MCF 10A (cell line): ENCODE data around the gene RAB3B. TPM values are rescaled to one million over a fixed set of nuclear protein-coding genes. Genes with fewer than 3 reads are reported as not detected.

ENCODE experiments used
- BruUV-seq: library from RNA; stranded (reverse); fragments of 400-500 nt; replicated peaks from 2 replicates; lab custom pipeline; 2021; lab: Mats Ljungman, UMichigan
- CTCF ChIA-PET: fragments of 300-600 bp; sonication (Branson Sonifier 250); formaldehyde crosslinking; extraction: SDS; loops from one replicate; lab custom pipeline; 2021; ENCODE audit warnings: antibody characterized with exemption, inconsistent platforms; lab: Yijun Ruan, JAX
- POLR2A ChIA-PET: fragments of 300-600, 350-650 bp; sonication (Branson Sonifier 250); formaldehyde crosslinking; extraction: SDS; loops from one replicate; lab custom pipeline; 2020; ENCODE audit warnings: antibody characterized with exemption, inconsistent platforms; lab: Yijun Ruan, JAX
- DNase-seq: peaks from one replicate; pipeline ENCODE4 v3.0.0-alpha.2; 2018; ENCODE audit not compliant: unreplicated experiment
- H3K27ac Mint-ChIP-seq: one replicate; pipeline ENCODE4 v1.8.0; 2022; ENCODE audit warnings: mild to moderate bottlenecking, low read depth, mixed read lengths; ENCODE audit not compliant: unreplicated experiment
- H3K27me3 Mint-ChIP-seq: one replicate; pipeline ENCODE4 v1.8.0; 2022; ENCODE audit warnings: mixed read lengths; ENCODE audit not compliant: insufficient read depth, unreplicated experiment
- H3K36me3 Mint-ChIP-seq: one replicate; pipeline ENCODE4 v1.8.0; 2022; ENCODE audit warnings: mild to moderate bottlenecking, moderate library complexity, mixed read lengths; ENCODE audit not compliant: insufficient read depth, unreplicated experiment
- H3K4me1 Mint-ChIP-seq: one replicate; pipeline ENCODE4 v1.8.0; 2022; ENCODE audit warnings: mixed read lengths; ENCODE audit not compliant: insufficient read depth, unreplicated experiment
- H3K4me3 Mint-ChIP-seq: one replicate; pipeline ENCODE4 v1.8.0; 2022; ENCODE audit warnings: mild to moderate bottlenecking, moderate library complexity, mixed read lengths; ENCODE audit not compliant: unreplicated experiment
- H3K9me3 Mint-ChIP-seq: one replicate; pipeline ENCODE4 v1.8.0; 2022; ENCODE audit warnings: mixed read lengths; ENCODE audit not compliant: unreplicated experiment
- CTCF ChIP-seq: fragments of 200-600 bp; IDR thresholded peaks from one replicate; pipeline ENCODE4 v1.8.0; 2022; ENCODE audit warnings: antibody characterized with exemption, mild to moderate bottlenecking; ENCODE audit not compliant: unreplicated experiment
- intact Hi-C: fragments of 100-400 bp; cut with micrococcal nuclease; formaldehyde crosslinking; loops from 2 replicates; pipeline ENCODE4 v1.14.1; 2022
- total RNA-seq: library from RNA; stranded (reverse); gene quantifications from 2 replicates; pipeline ENCODE4 v1.2.3, GENCODE V29; 2022

The RAB3B gene
- total RNA-seq, 1 experiment from 2014 or later, result 0.05 TPM

GRCh38 chr1:52002038-52002917 is 11.8 kb upstream of the RAB3B start:
- ChIA-PET POLR2A (interaction anchor here (1.2 kb wide), 1 partner anchor 105 kb away, joined by 4 read pairs; no protein-coding TSS in a partner anchor), CTCF (interaction anchor here (0.5 to 2.2 kb wide), 8 partner anchors 21 to 375 kb away, joined by 3 to 41 read pairs (median 4); no protein-coding TSS in a partner anchor)
- H3K36me3 Mint-ChIP-seq, result no peaks in the 10 kb centered on the region
- H3K4me1 Mint-ChIP-seq, result no peaks in the 10 kb centered on the region
- TF ChIP-seq CTCF, result peak; percentile 90
- no TSS peak for BruUV-seq
- H3K27me3 Mint-ChIP-seq, result no peaks in the 10 kb centered on the region
- peak; percentile 89 for DNase-seq
- no peaks in the 10 kb centered on the region for H3K9me3 Mint-ChIP-seq
- intact Hi-C loops, result loop anchor here (1.0 kb wide), 2 partner anchors 105 to 375 kb away; no protein-coding TSS in a partner anchor
- no peak overlapping the region for H3K27ac Mint-ChIP-seq
- H3K4me3 Mint-ChIP-seq, result no peak overlapping the region

GRCh38 chr1:51998701-51999100 is 8.2 kb upstream of the RAB3B start:
- DNase-seq, result no peak
- TF ChIP-seq CTCF, result no peak
- intact Hi-C loops, result no loop called here
- Mint-ChIP-seq H3K4me1 (no peaks in the 10 kb centered on the region), H3K9me3 (no peaks in the 10 kb centered on the region), H3K36me3 (no peaks in the 10 kb centered on the region), H3K27ac (no peak overlapping the region), H3K4me3 (no peak overlapping the region), H3K27me3 (no peaks in the 10 kb centered on the region)
- POLR2A ChIA-PET, result interaction anchor here (1.2 kb wide), 1 partner anchor 14 kb away, joined by 4 read pairs; no protein-coding TSS in a partner anchor
- CTCF ChIA-PET, result interaction anchor here (0.8 to 2.4 kb wide), 3 partner anchors 99 to 230 kb away, joined by 3 to 24 read pairs (median 5); no protein-coding TSS in a partner anchor
- BruUV-seq, result no TSS peak

GRCh38 chr1:51997974-51998382 is 7.5 kb upstream of the RAB3B start:
- no peak overlapping the region for H3K27ac Mint-ChIP-seq
- DNase-seq, result no peak
- TF ChIP-seq CTCF, result no peak
- intact Hi-C loops, result no loop called here
- ChIA-PET POLR2A (interaction anchor here (1.2 kb wide), 1 partner anchor 13 kb away, joined by 4 read pairs; no protein-coding TSS in a partner anchor), CTCF (interaction anchor here (0.8 to 2.4 kb wide), 3 partner anchors 99 to 229 kb away, joined by 3 to 24 read pairs (median 5); no protein-coding TSS in a partner anchor)
- H3K36me3 Mint-ChIP-seq, result no peaks in the 10 kb centered on the region
- H3K4me1 Mint-ChIP-seq, result no peaks in the 10 kb centered on the region
- peaks cover 2% of the 10 kb centered on the region for H3K27me3 Mint-ChIP-seq
- no TSS peak for BruUV-seq
- no peaks in the 10 kb centered on the region for H3K9me3 Mint-ChIP-seq
- no peak overlapping the region for H3K4me3 Mint-ChIP-seq
